Measurements from ENCODE around the gene BORCS8. TPM values are rescaled to one million over a fixed set of nuclear protein-coding genes. Genes with fewer than 3 reads are reported as not detected.
A peak's percentile ranks its signal among the peaks of the same experiment; 100 is the strongest.

The BORCS8 gene
- total RNA-seq, 1 donor from 2014 or later = 33.5 TPM

DNA sequence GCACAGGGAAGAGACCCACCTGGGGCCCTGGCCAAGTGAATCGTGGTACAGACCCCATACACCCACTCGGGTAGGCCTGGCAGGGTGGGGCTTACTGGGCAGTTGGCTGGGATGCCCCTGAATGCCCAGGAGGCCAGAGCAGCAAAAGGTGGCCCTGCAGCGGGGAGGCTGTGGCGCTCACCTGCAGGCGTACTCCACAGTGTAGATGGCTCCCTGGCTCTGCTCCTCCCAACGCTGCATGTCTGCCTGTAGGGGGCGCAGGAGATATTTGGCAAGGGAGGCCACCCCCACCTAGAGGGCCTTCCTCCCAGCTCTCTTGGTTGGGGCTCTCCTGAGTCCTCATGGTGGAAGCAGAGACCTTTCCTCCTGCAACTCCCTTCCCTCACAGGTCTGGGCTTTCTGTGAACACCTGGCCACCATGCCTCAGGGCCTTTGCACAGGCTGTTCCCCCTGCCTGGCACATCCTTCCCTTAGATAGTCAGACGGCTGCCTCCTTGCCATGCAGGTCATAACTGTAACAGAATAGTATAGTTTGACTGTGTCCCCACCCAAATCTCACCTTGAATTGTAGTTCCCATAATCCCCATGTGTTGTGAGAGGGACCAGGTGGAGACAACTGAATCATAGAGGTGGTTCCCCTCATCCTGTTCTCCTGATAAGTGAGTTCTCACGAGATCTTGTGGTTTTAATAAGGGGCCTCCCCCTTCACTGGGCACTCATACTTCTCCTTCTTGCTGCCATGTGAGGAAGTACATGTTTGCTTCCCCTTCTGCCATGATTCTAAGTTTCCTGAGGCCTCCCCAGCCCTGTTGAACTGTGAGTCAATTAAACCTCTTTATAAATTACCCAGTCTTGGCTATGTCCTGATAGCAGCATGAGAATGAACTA lies 5.9 kb downstream of the BORCS8 start:
- no peak for FAIRE-seq

DNA sequence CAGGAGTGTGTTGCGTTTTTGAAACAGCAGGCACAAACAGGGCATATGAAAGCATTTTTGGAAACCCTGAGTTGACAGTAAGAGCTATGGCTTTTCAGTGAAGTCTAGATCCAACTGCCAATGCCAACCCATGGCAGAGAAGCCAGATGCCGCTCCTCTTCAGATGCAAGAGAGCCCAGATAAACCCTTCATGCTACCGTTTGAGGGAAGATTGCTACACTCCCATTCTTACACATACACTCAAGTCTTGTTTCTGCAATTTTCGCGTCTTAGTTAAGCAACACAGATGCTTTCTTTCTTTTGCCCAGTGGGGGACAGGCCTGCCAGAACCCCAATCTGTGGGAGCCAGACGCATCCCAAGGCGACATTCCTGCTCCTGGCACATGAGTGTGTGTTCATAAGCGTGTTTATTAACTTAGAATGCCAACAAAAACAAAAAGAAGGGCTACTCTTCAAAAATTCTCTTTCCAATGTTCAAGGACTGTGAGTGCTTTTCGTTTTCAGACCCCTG lies 10.4 kb downstream of the BORCS8 start:
- Mint-ChIP-seq H3K9me3 (ENCODE audit: unreplicated experiment) (no peaks in the 10 kb centered on the region), H3K36me3 (ENCODE audit: low read depth, unreplicated experiment) (peaks cover 21% of the 10 kb centered on the region), H3K27me3 (ENCODE audit: low read depth, unreplicated experiment) (no peaks in the 10 kb centered on the region), H3K27ac (ENCODE audit: unreplicated experiment) (no peak overlapping the region), H3K4me3 (ENCODE audit: unreplicated experiment) (no peak overlapping the region), H3K4me1 (ENCODE audit: low read depth, unreplicated experiment) (no peaks in the 10 kb centered on the region)
- H3K4me1 ChIP-seq (ENCODE audit: insufficient read depth, low read length) = no peaks in the 10 kb centered on the region
- H3K4me2 ChIP-seq (ENCODE audit: low read length) = no peak overlapping the region
- no peak overlapping the region for H3K9ac ChIP-seq (ENCODE audit: low read length)
- H3K4me3 ChIP-seq (ENCODE audit: insufficient read depth, low read depth, low read length) = no peak overlapping the region
- no peak for TF ChIP-seq EZH2 (IDR thresholded peaks at IDR 0.05; ENCODE audit: insufficient read depth, low read length)
- TF ChIP-seq, protein P1, sequence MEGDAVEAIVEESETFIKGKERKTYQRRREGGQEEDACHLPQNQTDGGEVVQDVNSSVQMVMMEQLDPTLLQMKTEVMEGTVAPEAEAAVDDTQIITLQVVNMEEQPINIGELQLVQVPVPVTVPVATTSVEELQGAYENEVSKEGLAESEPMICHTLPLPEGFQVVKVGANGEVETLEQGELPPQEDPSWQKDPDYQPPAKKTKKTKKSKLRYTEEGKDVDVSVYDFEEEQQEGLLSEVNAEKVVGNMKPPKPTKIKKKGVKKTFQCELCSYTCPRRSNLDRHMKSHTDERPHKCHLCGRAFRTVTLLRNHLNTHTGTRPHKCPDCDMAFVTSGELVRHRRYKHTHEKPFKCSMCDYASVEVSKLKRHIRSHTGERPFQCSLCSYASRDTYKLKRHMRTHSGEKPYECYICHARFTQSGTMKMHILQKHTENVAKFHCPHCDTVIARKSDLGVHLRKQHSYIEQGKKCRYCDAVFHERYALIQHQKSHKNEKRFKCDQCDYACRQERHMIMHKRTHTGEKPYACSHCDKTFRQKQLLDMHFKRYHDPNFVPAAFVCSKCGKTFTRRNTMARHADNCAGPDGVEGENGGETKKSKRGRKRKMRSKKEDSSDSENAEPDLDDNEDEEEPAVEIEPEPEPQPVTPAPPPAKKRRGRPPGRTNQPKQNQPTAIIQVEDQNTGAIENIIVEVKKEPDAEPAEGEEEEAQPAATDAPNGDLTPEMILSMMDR (IDR thresholded peaks at IDR 0.05; ENCODE audit: insufficient read depth, low read depth, low read length) = no peak
- peaks cover 4% of the 10 kb centered on the region for H3K79me2 ChIP-seq (ENCODE audit: insufficient read depth, low read length)
- no peaks in the 10 kb centered on the region for H3K27me3 ChIP-seq (ENCODE audit: insufficient read depth, low read length)
- no peak overlapping the region for H2AFZ ChIP-seq (ENCODE audit: low read depth, low read length)
- FAIRE-seq (no peak), DNase-seq (ENCODE audit: low read depth) (no peak)
- H3K9me3 ChIP-seq (ENCODE audit: insufficient read depth, low read depth, low read length) = peaks cover 4% of the 10 kb centered on the region
- H4K20me1 ChIP-seq (ENCODE audit: insufficient read depth, low read length) = peaks cover 17% of the 10 kb centered on the region
- peaks cover 4% of the 10 kb centered on the region for H3K36me3 ChIP-seq (ENCODE audit: insufficient read depth, low read length)
- no peak overlapping the region for H3K27ac ChIP-seq (ENCODE audit: low read depth, low read length)

More for the DNA sequence above, 5.9 kb downstream of the BORCS8 start:
- Mint-ChIP-seq H3K27me3 (ENCODE audit: low read depth, unreplicated experiment) (no peaks in the 10 kb centered on the region), H3K4me1 (ENCODE audit: low read depth, unreplicated experiment) (peaks cover 2% of the 10 kb centered on the region), H3K4me3 (ENCODE audit: unreplicated experiment) (no peak overlapping the region), H3K36me3 (ENCODE audit: low read depth, unreplicated experiment) (peaks cover 12% of the 10 kb centered on the region), H3K27ac (ENCODE audit: unreplicated experiment) (no peak overlapping the region), H3K9me3 (ENCODE audit: unreplicated experiment) (no peaks in the 10 kb centered on the region)
- Histone ChIP-seq H3K4me1 (ENCODE audit: insufficient read depth, low read length) (peaks cover 3% of the 10 kb centered on the region), H3K4me3 (ENCODE audit: insufficient read depth, low read depth, low read length) (no peak overlapping the region), H3K36me3 (ENCODE audit: insufficient read depth, low read length) (peaks cover 4% of the 10 kb centered on the region), H3K4me2 (ENCODE audit: low read length) (no peak overlapping the region), H3K79me2 (ENCODE audit: insufficient read depth, low read length) (peaks cover 26% of the 10 kb centered on the region), H3K9me3 (ENCODE audit: insufficient read depth, low read depth, low read length) (no peaks in the 10 kb centered on the region), H3K27me3 (ENCODE audit: insufficient read depth, low read length) (no peaks in the 10 kb centered on the region), H3K9ac (ENCODE audit: low read length) (no peak overlapping the region), H2AFZ (ENCODE audit: low read depth, low read length) (no peak overlapping the region), H4K20me1 (ENCODE audit: insufficient read depth, low read length) (peaks cover 25% of the 10 kb centered on the region), H3K27ac (ENCODE audit: low read depth, low read length) (no peak overlapping the region)
- peak; percentile 13 for DNase-seq (ENCODE audit: low read depth)
- TF ChIP-seq EZH2 (IDR thresholded peaks at IDR 0.05; ENCODE audit: insufficient read depth, low read length) = no peak
- TF ChIP-seq, protein P1 (IDR thresholded peaks at IDR 0.05; ENCODE audit: insufficient read depth, low read depth, low read length) = peak; percentile 26

All from astrocyte (in vitro differentiated cells and primary cell).